Kidney (tissue), 14 donors: ENCODE data around the gene HIC1. TPM values are rescaled to one million over a fixed set of nuclear protein-coding genes. Genes with fewer than 3 reads are reported as not detected.

Experiments used
- DNase-seq, 5 donors: peaks; one replicate each; pipeline ENCODE4 v3.0.0-alpha.2; 2013 to 2020
- FAIRE-seq: peaks from 2 replicates; lab custom pipeline; 2012; peaks lifted over from hg19 to GRCh38; lab: Jason Lieb, UNC
- H3K27ac ChIP-seq, 2 donors: one replicate each; pipeline ENCODE4 v1.7.0; 2013; ENCODE audit warnings: low read depth in 2 of 2, low read length in 2 of 2, inconsistent platforms in 1 of 2
- H3K27me3 ChIP-seq: one replicate; pipeline ENCODE4 v1.7.1; 2013; ENCODE audit warnings: low read length, inconsistent platforms; ENCODE audit not compliant: control insufficient read depth, insufficient read depth
- H3K36me3 ChIP-seq, 3 donors: one replicate each; pipeline versions ENCODE4 v1.7.0 to v1.7.1; 2013; ENCODE audit warnings: low read length in 3 of 3, control low read depth in 1 of 3, inconsistent platforms in 1 of 3; ENCODE audit not compliant: insufficient read depth in 3 of 3, control insufficient read depth in 2 of 3
- H3K4me1 ChIP-seq, 3 donors: one replicate each; pipeline versions ENCODE4 v1.7.0 to v1.7.1; 2013; ENCODE audit warnings: low read length in 3 of 3, inconsistent platforms in 1 of 3, low read depth in 1 of 3; ENCODE audit not compliant: control insufficient read depth in 2 of 3, insufficient read depth in 2 of 3
- H3K4me3 ChIP-seq, 3 donors: one replicate each; pipeline versions ENCODE4 v1.7.0 to v1.8.1; 2013; ENCODE audit warnings: low read length in 3 of 3, control low read depth in 1 of 3, inconsistent platforms in 1 of 3
- H3K9ac ChIP-seq, 3 donors: one replicate each; pipeline versions ENCODE4 v1.7.0 to v1.7.1; 2013; ENCODE audit warnings: low read length in 3 of 3, control low read depth in 1 of 3, inconsistent platforms in 1 of 3
- H3K9me3 ChIP-seq, 3 donors: one replicate each; pipeline versions ENCODE4 v1.7.0 to v1.7.1; 2013; ENCODE audit warnings: low read length in 3 of 3, control low read depth in 1 of 3, inconsistent platforms in 1 of 3; ENCODE audit not compliant: control insufficient read depth in 2 of 3, insufficient read depth in 1 of 3
- CTCF ChIP-seq: IDR thresholded peaks from 3 replicates; pipeline ENCODE4 v1.5.1; 2012; ENCODE audit warnings: mild to moderate bottlenecking, moderate library complexity, borderline replicate concordance; ENCODE audit not compliant: insufficient read depth; ENCODE audit errors: extremely low read depth
- intact Hi-C: fragments of 100-400 bp; cut with DNase I; formaldehyde crosslinking; loops from one replicate; pipeline ENCODE4 v1.11.1; 2022
- polyA plus RNA-seq: library from polyadenylated mRNA; stranded (reverse); fragments of 350-450 nt; fragmentation: Illumina TruSeq; extraction: RNeasy Lipid Tissue Mini Kit (QIAGEN cat#74804); gene quantifications from one replicate; pipeline ENCODE4 v1.2.3, GENCODE V29; 2014; ENCODE audit warnings: low read depth, low replicate concordance; ENCODE audit not compliant: insufficient read depth
- total RNA-seq: library from RNA; stranded (reverse); fragmentation: NEBNext Ultra II Directional; extraction: Animal tissue kit (Norgen Biotek cat#: 25700); gene quantifications from one replicate; pipeline ENCODE4 v1.2.1, GENCODE V29; 2021
- donor health status: control.
- donor health status: control.
- donor health status: control.
- donor health status: control.
- donor health status: control.
- donor health status: DM: yes; HTN: yes; CAD: no.
- donor health status: Normal renal cell carcinoma (clear cell type).

Gene HIC1
- total and polyA plus RNA-seq, 2 donors from 2014 or later: 2.7 to 13.0 TPM

GRCh38 chr17:2106308-2106955, 51.5 kb downstream of the HIC1 start:
- H3K36me3 ChIP-seq: no peaks in the 10 kb centered on the region
- peak in 1 of 5 donors; percentile 34 for DNase-seq
- no peak for TF ChIP-seq CTCF
- no peaks in the 10 kb centered on the region for H3K9me3 ChIP-seq
- H3K27me3 ChIP-seq: no peaks in the 10 kb centered on the region
- intact Hi-C loops: no loop called here
- no peak overlapping the region for H3K4me3 ChIP-seq
- H3K27ac ChIP-seq: peak overlapping the region in 1 of 2 donors; percentile 33
- FAIRE-seq: no peak
- peaks cover 0 to 17% (median 14%) of the 10 kb centered on the region in 3 donors for H3K4me1 ChIP-seq
- H3K9ac ChIP-seq: peak overlapping the region in 1 of 3 donors; percentile 41

- Histone ChIP-seq H3K4me1 (peaks cover 0 to 12% (median 10%) of the 10 kb centered on the region in 3 donors), H3K27ac (peak overlapping the region in 1 of 2 donors; percentile 33), H3K9ac (peak overlapping the region in 1 of 3 donors; percentile 2), H3K4me3 (no peak overlapping the region), H3K9me3 (no peaks in the 10 kb centered on the region), H3K27me3 (no peaks in the 10 kb centered on the region), H3K36me3 (no peaks in the 10 kb centered on the region)
- intact Hi-C loops: no loop called here
- TF ChIP-seq CTCF: no peak
- no peak for FAIRE-seq
- DNase-seq: no peak
Measured at GRCh38 chr17:2107050-2107449, 52.1 kb downstream of the HIC1 start.

GRCh38 chr17:2107506-2107905, 52.6 kb downstream of the HIC1 start:
- Histone ChIP-seq H3K9me3 (no peaks in the 10 kb centered on the region), H3K4me1 (peaks cover 0 to 12% (median 10%) of the 10 kb centered on the region in 3 donors), H3K36me3 (no peaks in the 10 kb centered on the region), H3K27me3 (no peaks in the 10 kb centered on the region), H3K9ac (peak overlapping the region in 1 of 3 donors; percentile 2), H3K27ac (no peak overlapping the region), H3K4me3 (no peak overlapping the region)
- TF ChIP-seq CTCF: no peak
- DNase-seq: no peak
- no peak for FAIRE-seq
- intact Hi-C loops: no loop called here
